NCI-H2171 (cell line): ENCODE results near the gene AR.

Source experiments
- DNase-seq: peaks from one replicate; lab custom pipeline; 2025; lab: John Stamatoyannopoulos, UW

AR gene

GRCh38 chrX:67727576-67727975, 183.8 kb downstream of the AR start:
- no peak for DNase-seq

- no peak for DNase-seq
Observed at GRCh38 chrX:67730296-67730695, 186.5 kb downstream of the AR start.

GRCh38 chrX:67731061-67731460, 187.2 kb downstream of the AR start:
- no peak for DNase-seq

- DNase-seq, result no peak
Observed at GRCh38 chrX:67732864-67733263, 189.0 kb downstream of the AR start.

GRCh38 chrX:67734111-67734753, 190.4 kb downstream of the AR start:
- no peak for DNase-seq

GRCh38 chrX:67749536-67749935, 205.7 kb downstream of the AR start:
- no peak for DNase-seq

- DNase-seq, result no peak
Observed at GRCh38 chrX:67750694-67751093, 206.9 kb downstream of the AR start.

- no peak for DNase-seq
Observed at GRCh38 chrX:67759018-67759417, 215.2 kb downstream of the AR start.

- DNase-seq, result no peak
Observed at GRCh38 chrX:67777148-67777547, 233.3 kb downstream of the AR start.

- DNase-seq, result no peak
Observed at GRCh38 chrX:67779099-67779498, 235.3 kb downstream of the AR start.
